BJ (cell line): ENCODE measurements around the gene PEDS1. TPM values are rescaled to one million over a fixed set of nuclear protein-coding genes. Genes with fewer than 3 reads are reported as not detected.

Experiments
- CTCF ChIA-PET: fragments of 350-600 bp; formaldehyde crosslinking; extraction: SDS; loops from one replicate; lab custom pipeline; 2021; ENCODE audit warnings: antibody characterized with exemption, inconsistent platforms; lab: Yijun Ruan, JAX
- POLR2A ChIA-PET: fragments of 300-600 bp; sonication (Branson Sonifier 250); formaldehyde crosslinking; extraction: SDS; loops from one replicate; lab custom pipeline; 2021; ENCODE audit warnings: antibody characterized with exemption; lab: Charles Lee
- DNase-seq: peaks from one replicate; pipeline ENCODE4 v3.0.0-alpha.2; 2011; ENCODE audit warnings: low read depth
- H3K27me3 ChIP-seq: 2 replicates; pipeline ENCODE4 v1.6.0; 2011; ENCODE audit warnings: low read length; ENCODE audit not compliant: control insufficient read depth, insufficient read depth
- H3K36me3 ChIP-seq: 2 replicates; pipeline ENCODE4 v1.5.1; 2011; ENCODE audit warnings: low read length; ENCODE audit not compliant: control insufficient read depth, insufficient read depth
- H3K4me3 ChIP-seq: 2 replicates; pipeline ENCODE4 v1.5.1; 2011; ENCODE audit warnings: low read depth, mild to moderate bottlenecking, control low read depth, low read length
- CTCF ChIP-seq: IDR thresholded peaks from 2 replicates; pipeline ENCODE4 v1.5.1; 2011; ENCODE audit warnings: low read depth, mild to moderate bottlenecking, control low read depth, inconsistent platforms, low read length, moderate library complexity; ENCODE audit not compliant: insufficient read depth
- polyA plus RNA-seq: library from polyadenylated mRNA; depleted of rRNA; stranded (reverse); fragments of >200 nt; gene quantifications from 2 replicates; pipeline ENCODE4 v1.2.3, GENCODE V29; 2011

The PEDS1 gene
- polyA plus RNA-seq, 1 experiment = 52.3 TPM

- DNase-seq = no peak
- POLR2A ChIA-PET = no interaction called here
These were observed 42.2 kb downstream of the PEDS1 start for GRCh38 chr20:50111120-50111828.

GRCh38 chr20:50110141-50111047, 43.1 kb downstream of the PEDS1 start:
- peak; percentile 33 for DNase-seq
- ChIA-PET POLR2A (no interaction called here), CTCF (interaction anchor here (1.0 to 3.4 kb wide), 8 partner anchors 13 to 460 kb away, joined by 3 to 10 read pairs (median 4); no protein-coding TSS in a partner anchor)
- Histone ChIP-seq H3K36me3 (no peaks in the 10 kb centered on the region; the same call in 1 of the 2 replicates), H3K27me3 (no peaks in the 10 kb centered on the region), H3K4me3 (no peak overlapping the region)
- TF ChIP-seq CTCF = no peak

More at GRCh38 chr20:50111120-50111828, 42.2 kb downstream of the PEDS1 start:
- no peaks in the 10 kb centered on the region; the same call in 1 of the 2 replicates for H3K36me3 ChIP-seq
- H3K27me3 ChIP-seq = no peaks in the 10 kb centered on the region
- H3K4me3 ChIP-seq = peak overlapping the region; percentile 80
- no peak for TF ChIP-seq CTCF
- CTCF ChIA-PET = interaction anchor here (0.8 to 3.4 kb wide), 8 partner anchors 14 to 984 kb away, joined by 3 to 10 read pairs (median 3); no protein-coding TSS in a partner anchor

GRCh38 chr20:50108556-50109235, 44.8 kb downstream of the PEDS1 start:
- no peak for TF ChIP-seq CTCF
- no peaks in the 10 kb centered on the region for H3K27me3 ChIP-seq
- H3K4me3 ChIP-seq = no peak overlapping the region
- DNase-seq = no peak
- POLR2A ChIA-PET = no interaction called here
- H3K36me3 ChIP-seq = no peaks in the 10 kb centered on the region; the same call in 1 of the 2 replicates
- CTCF ChIA-PET = interaction anchor here (1.6 to 3.4 kb wide), 2 partner anchors 22 to 24 kb away, joined by 5 to 10 read pairs; no protein-coding TSS in a partner anchor

GRCh38 chr20:50107796-50108331, 45.7 kb downstream of the PEDS1 start:
- H3K36me3 ChIP-seq = no peaks in the 10 kb centered on the region; the same call in 1 of the 2 replicates
- no peak for DNase-seq
- TF ChIP-seq CTCF = no peak
- CTCF ChIA-PET = interaction anchor here (3.4 kb wide), 1 partner anchor 21 kb away, joined by 10 read pairs; no protein-coding TSS in a partner anchor
- H3K27me3 ChIP-seq = no peaks in the 10 kb centered on the region
- H3K4me3 ChIP-seq = no peak overlapping the region
- POLR2A ChIA-PET = no interaction called here
